ENCODE measurements around the gene RPL12.

The RPL12 gene

GRCh38 chr9:127489471-127490115 is 38.4 kb upstream of the RPL12 start:
- Histone ChIP-seq H3K4me2 (ENCODE audit: insufficient read depth, low read length) (no peak overlapping the region), H3K4me3 (ENCODE audit: low read depth in 1 of 2, low read length in 2 of 2) (no peak overlapping the region), H3K9ac (ENCODE audit: low read depth, low read length) (no peak overlapping the region), H3K27ac (ENCODE audit: low read length) (no peak overlapping the region), H3K27me3 (ENCODE audit: insufficient read depth, low read length, poor library complexity) (no peaks in the 10 kb centered on the region), H3K4me1 (ENCODE audit: insufficient read depth, low read length) (no peaks in the 10 kb centered on the region), H4K20me1 (ENCODE audit: insufficient read depth, low read length) (no peaks in the 10 kb centered on the region), H3K9me3 (ENCODE audit: insufficient read depth, low read length, severe bottlenecking) (no peaks in the 10 kb centered on the region), H3K79me2 (ENCODE audit: insufficient read depth, low read length) (no peaks in the 10 kb centered on the region), H3K36me3 (ENCODE audit: insufficient read depth, low read length) (peaks cover 19% of the 10 kb centered on the region), H2AFZ (ENCODE audit: low read depth, low read length) (no peak overlapping the region)
- DNase-seq (no peak), ATAC-seq (ENCODE audit: insufficient read depth, low read depth) (no peak)
- no peak for TF ChIP-seq CTCF (IDR thresholded peaks at IDR 0.05; ENCODE audit: borderline replicate concordance, extremely low read depth, low read length, poor library complexity, severe bottlenecking)
- no peak for TF ChIP-seq EZH2 (IDR thresholded peaks at IDR 0.05; ENCODE audit: borderline replicate concordance, low read depth, low read length, severe bottlenecking)

- no peak overlapping the region for H3K4me2 ChIP-seq (ENCODE audit: insufficient read depth, low read length)
- no peaks in the 10 kb centered on the region for H3K9me3 ChIP-seq (ENCODE audit: insufficient read depth, low read length, severe bottlenecking)
- no peaks in the 10 kb centered on the region for H3K4me1 ChIP-seq (ENCODE audit: insufficient read depth, low read length)
- H3K4me3 ChIP-seq (ENCODE audit: low read depth in 1 of 2, low read length in 2 of 2) = no peak overlapping the region
- ATAC-seq (ENCODE audit: insufficient read depth, low read depth) = no peak
- no peak overlapping the region for H3K9ac ChIP-seq (ENCODE audit: low read depth, low read length)
- no peaks in the 10 kb centered on the region for H4K20me1 ChIP-seq (ENCODE audit: insufficient read depth, low read length)
- no peaks in the 10 kb centered on the region for H3K79me2 ChIP-seq (ENCODE audit: insufficient read depth, low read length)
- DNase-seq = no peak
- no peak overlapping the region for H2AFZ ChIP-seq (ENCODE audit: low read depth, low read length)
- no peak overlapping the region for H3K27ac ChIP-seq (ENCODE audit: low read length)
- TF ChIP-seq EZH2 (IDR thresholded peaks at IDR 0.05; ENCODE audit: borderline replicate concordance, low read depth, low read length, severe bottlenecking) (no peak), CTCF (IDR thresholded peaks at IDR 0.05; ENCODE audit: borderline replicate concordance, extremely low read depth, low read length, poor library complexity, severe bottlenecking) (no peak)
- H3K27me3 ChIP-seq (ENCODE audit: insufficient read depth, low read length, poor library complexity) = no peaks in the 10 kb centered on the region
- H3K36me3 ChIP-seq (ENCODE audit: insufficient read depth, low read length) = peaks cover 15% of the 10 kb centered on the region
These were observed 37.7 kb upstream of the RPL12 start for GRCh38 chr9:127488946-127489345.

GRCh38 chr9:127485995-127486394 is 34.8 kb upstream of the RPL12 start:
- Histone ChIP-seq H3K36me3 (ENCODE audit: insufficient read depth, low read length) (peaks cover 17% of the 10 kb centered on the region), H3K79me2 (ENCODE audit: insufficient read depth, low read length) (no peaks in the 10 kb centered on the region), H4K20me1 (ENCODE audit: insufficient read depth, low read length) (no peaks in the 10 kb centered on the region), H3K9ac (ENCODE audit: low read depth, low read length) (no peak overlapping the region), H3K9me3 (ENCODE audit: insufficient read depth, low read length, severe bottlenecking) (no peaks in the 10 kb centered on the region), H3K27ac (ENCODE audit: low read length) (no peak overlapping the region), H3K4me1 (ENCODE audit: insufficient read depth, low read length) (no peaks in the 10 kb centered on the region), H2AFZ (ENCODE audit: low read depth, low read length) (no peak overlapping the region), H3K4me2 (ENCODE audit: insufficient read depth, low read length) (no peak overlapping the region), H3K4me3 (ENCODE audit: low read depth in 1 of 2, low read length in 2 of 2) (no peak overlapping the region), H3K27me3 (ENCODE audit: insufficient read depth, low read length, poor library complexity) (no peaks in the 10 kb centered on the region)
- TF ChIP-seq CTCF (IDR thresholded peaks at IDR 0.05; ENCODE audit: borderline replicate concordance, extremely low read depth, low read length, poor library complexity, severe bottlenecking) (no peak), EZH2 (IDR thresholded peaks at IDR 0.05; ENCODE audit: borderline replicate concordance, low read depth, low read length, severe bottlenecking) (no peak)
- ATAC-seq (ENCODE audit: insufficient read depth, low read depth) (no peak), DNase-seq (no peak)
